ENCODE results near the gene FNBP1L.
"Not testable (repeated sequence)": the region's sequence is repeated elsewhere in the genome, so short reads cannot be mapped to it uniquely, and the experiment has no call there.

Gene FNBP1L

DNA sequence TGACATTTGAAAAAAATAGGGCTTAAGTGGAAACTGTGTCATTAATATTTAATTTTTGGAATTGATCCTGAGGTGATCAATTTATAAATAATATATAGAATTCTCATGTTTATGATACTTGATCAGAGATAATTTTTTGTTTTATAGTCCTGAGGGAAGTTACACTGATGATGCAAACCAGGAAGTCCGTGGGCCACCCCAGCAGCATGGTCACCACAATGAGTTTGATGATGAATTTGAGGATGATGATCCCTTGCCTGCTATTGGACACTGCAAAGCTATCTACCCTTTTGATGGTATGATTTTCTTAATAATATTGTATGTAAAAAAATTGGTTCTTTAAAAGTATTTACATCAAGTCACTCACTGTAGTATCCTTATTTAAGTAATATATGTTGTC is 101.2 kb downstream of the FNBP1L start:
- H3K4me2 ChIP-seq (ENCODE audit: insufficient read depth, low read length, poor library complexity, severe bottlenecking) = no peak overlapping the region
- no peak overlapping the region for H2AK5ac ChIP-seq (ENCODE audit: low read depth, low read length)
- H3K4me3 ChIP-seq (ENCODE audit: low read length in 2 of 2) = no peak overlapping the region
- no peak overlapping the region for H2BK120ac ChIP-seq (ENCODE audit: low read depth, low read length)
- H3K18ac ChIP-seq (ENCODE audit: low read length) = no peak overlapping the region
- H3K79me1 ChIP-seq (ENCODE audit: low read depth, low read length) = no peaks in the 10 kb centered on the region
- no peak overlapping the region for H2BK5ac ChIP-seq (ENCODE audit: low read length)
- no peak overlapping the region for H2BK15ac ChIP-seq (ENCODE audit: low read length)
- DNase-seq (ENCODE audit: low spot score) = no peak
- H2BK12ac ChIP-seq (ENCODE audit: low read length) = no peak overlapping the region
- no peak overlapping the region for H2AFZ ChIP-seq (ENCODE audit: low read length)
- H3K23ac ChIP-seq (ENCODE audit: low read depth, low read length, poor library complexity) = no peak overlapping the region
- WGBS, 2 donors (ENCODE audit: extremely low coverage in 2 of 2, insufficient read length in 2 of 2, insufficient replicate concordance in 1 of 2) = no CpG with 5 or more reads among the region's 1 CpG
- no peak overlapping the region for H3K27ac ChIP-seq (replicated peaks; ENCODE audit: low read length)
- H3K4me1 ChIP-seq (ENCODE audit: control insufficient read depth in 2 of 2, insufficient read depth in 1 of 2, low read depth in 1 of 2, low read length in 2 of 2) = peaks cover 3 to 15% of the 10 kb centered on the region in 2 donors
- no peak overlapping the region for H3K9ac ChIP-seq (ENCODE audit: low read depth, low read length, poor library complexity)
- peaks cover 11 to 100% of the 10 kb centered on the region in 2 donors for H3K36me3 ChIP-seq (replicated peaks in 1 of 2; ENCODE audit: control insufficient read depth in 2 of 2, insufficient read depth in 2 of 2, low read length in 2 of 2)
- H3K14ac ChIP-seq (ENCODE audit: low read length) = no peak overlapping the region
- no peak overlapping the region for H4K8ac ChIP-seq (ENCODE audit: low read depth, low read length)
- no peak overlapping the region for H3K4ac ChIP-seq (ENCODE audit: low read length)
- no peaks in the 10 kb centered on the region for H3K9me3 ChIP-seq (replicated peaks in 1 of 2; ENCODE audit: control insufficient read depth in 2 of 2, insufficient read depth in 1 of 2, low read depth in 1 of 2, low read length in 2 of 2)
- H4K91ac ChIP-seq (ENCODE audit: low read depth, low read length, poor library complexity) = no peak overlapping the region
- H3K27me3 ChIP-seq (ENCODE audit: control insufficient read depth in 3 of 3, insufficient read depth in 3 of 3, low read depth in 1 of 3, low read length in 3 of 3) = no peaks in the 10 kb centered on the region

GRCh38 chr1:93549811-93550210 is 101.9 kb downstream of the FNBP1L start:
- no peak overlapping the region for H2AK5ac ChIP-seq (ENCODE audit: low read depth, low read length)
- no peak overlapping the region for H3K4me3 ChIP-seq (ENCODE audit: low read length in 2 of 2)
- no peak overlapping the region for H3K14ac ChIP-seq (ENCODE audit: low read length)
- no peak overlapping the region for H4K8ac ChIP-seq (ENCODE audit: low read depth, low read length)
- H4K91ac ChIP-seq (ENCODE audit: low read depth, low read length, poor library complexity) = no peak overlapping the region
- no peak overlapping the region for H3K4ac ChIP-seq (ENCODE audit: low read length)
- H2BK5ac ChIP-seq (ENCODE audit: low read length) = no peak overlapping the region
- no peak overlapping the region for H2BK120ac ChIP-seq (ENCODE audit: low read depth, low read length)
- no peak for DNase-seq (ENCODE audit: low spot score)
- no peak overlapping the region for H3K9ac ChIP-seq (ENCODE audit: low read depth, low read length, poor library complexity)
- H3K18ac ChIP-seq (ENCODE audit: low read length) = no peak overlapping the region
- H3K4me2 ChIP-seq (ENCODE audit: insufficient read depth, low read length, poor library complexity, severe bottlenecking) = no peak overlapping the region
- H2AFZ ChIP-seq (ENCODE audit: low read length) = no peak overlapping the region
- peaks cover 3 to 15% of the 10 kb centered on the region in 2 donors for H3K4me1 ChIP-seq (ENCODE audit: control insufficient read depth in 2 of 2, insufficient read depth in 1 of 2, low read depth in 1 of 2, low read length in 2 of 2)
- WGBS, 2 donors (ENCODE audit: extremely low coverage in 2 of 2, insufficient read length in 2 of 2, insufficient replicate concordance in 1 of 2) = no CpG with 5 or more reads among the region's 4 CpGs
- H2BK12ac ChIP-seq (ENCODE audit: low read length) = no peak overlapping the region
- no peaks in the 10 kb centered on the region for H3K79me1 ChIP-seq (ENCODE audit: low read depth, low read length)
- no peak overlapping the region for H3K27ac ChIP-seq (replicated peaks; ENCODE audit: low read length)
- no peaks in the 10 kb centered on the region for H3K9me3 ChIP-seq (replicated peaks in 1 of 2; ENCODE audit: control insufficient read depth in 2 of 2, insufficient read depth in 1 of 2, low read depth in 1 of 2, low read length in 2 of 2)
- H3K27me3 ChIP-seq (ENCODE audit: control insufficient read depth in 3 of 3, insufficient read depth in 3 of 3, low read depth in 1 of 3, low read length in 3 of 3) = no peaks in the 10 kb centered on the region
- H2BK15ac ChIP-seq (ENCODE audit: low read length) = no peak overlapping the region
- H3K36me3 ChIP-seq (replicated peaks in 1 of 2; ENCODE audit: control insufficient read depth in 2 of 2, insufficient read depth in 2 of 2, low read length in 2 of 2) = peaks cover 11 to 100% of the 10 kb centered on the region in 2 donors
- H3K23ac ChIP-seq (ENCODE audit: low read depth, low read length, poor library complexity) = no peak overlapping the region

DNA sequence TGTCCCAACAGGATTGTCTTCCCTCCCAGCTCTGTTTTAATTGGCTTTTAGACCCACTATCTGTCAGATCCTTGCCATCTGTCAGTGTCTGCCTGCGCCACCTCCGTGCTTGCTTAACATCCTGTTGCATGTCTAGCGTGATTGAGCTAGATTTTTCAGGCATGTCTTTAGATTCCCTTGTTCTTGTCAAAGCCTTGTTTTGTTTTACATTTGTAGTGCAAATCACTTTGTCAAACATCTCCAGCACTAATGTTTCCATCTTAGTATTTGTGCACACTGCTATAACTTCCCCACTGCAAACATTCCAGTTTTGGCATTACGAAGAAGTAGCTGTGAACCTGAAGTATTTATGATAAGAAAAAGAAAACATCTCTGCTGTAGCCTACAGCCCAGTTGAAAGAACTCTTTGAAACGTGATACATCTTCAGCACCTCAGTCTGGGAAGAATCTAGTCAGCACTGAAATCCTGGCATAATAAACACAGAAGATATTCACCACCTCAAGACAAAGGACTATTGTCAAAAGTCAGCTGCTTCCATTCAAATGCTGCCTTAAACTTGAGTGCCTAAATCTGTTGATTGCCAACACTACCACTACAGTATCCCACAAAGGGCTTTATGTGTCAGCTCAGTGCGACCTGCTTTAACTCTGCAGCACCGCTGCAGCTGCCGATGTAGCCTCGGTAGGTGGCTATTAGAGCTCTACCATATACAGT is 105.0 kb downstream of the FNBP1L start:
- H3K9me3 ChIP-seq (replicated peaks in 1 of 2; ENCODE audit: control insufficient read depth in 2 of 2, insufficient read depth in 1 of 2, low read depth in 1 of 2, low read length in 2 of 2) = peaks cover 0 to 4% of the 10 kb centered on the region in 2 donors
- H3K79me1 ChIP-seq (ENCODE audit: low read depth, low read length) = no peaks in the 10 kb centered on the region
- no peak overlapping the region for H2BK15ac ChIP-seq (ENCODE audit: low read length)
- no peak overlapping the region for H3K27ac ChIP-seq (replicated peaks; ENCODE audit: low read length)
- H4K91ac ChIP-seq (ENCODE audit: low read depth, low read length, poor library complexity) = no peak overlapping the region
- H3K27me3 ChIP-seq (ENCODE audit: control insufficient read depth in 3 of 3, insufficient read depth in 3 of 3, low read depth in 1 of 3, low read length in 3 of 3) = no peaks in the 10 kb centered on the region
- H3K14ac ChIP-seq (ENCODE audit: low read length) = no peak overlapping the region
- H3K36me3 ChIP-seq (replicated peaks in 1 of 2; ENCODE audit: control insufficient read depth in 2 of 2, insufficient read depth in 2 of 2, low read length in 2 of 2) = peaks cover 9 to 84% of the 10 kb centered on the region in 2 donors
- no peak overlapping the region for H3K4me2 ChIP-seq (ENCODE audit: insufficient read depth, low read length, poor library complexity, severe bottlenecking)
- H3K23ac ChIP-seq (ENCODE audit: low read depth, low read length, poor library complexity) = no peak overlapping the region
- peaks cover 3 to 15% of the 10 kb centered on the region in 2 donors for H3K4me1 ChIP-seq (ENCODE audit: control insufficient read depth in 2 of 2, insufficient read depth in 1 of 2, low read depth in 1 of 2, low read length in 2 of 2)
- DNase-seq (ENCODE audit: low spot score) = no peak
- no peak overlapping the region for H2BK120ac ChIP-seq (ENCODE audit: low read depth, low read length)
- H2AFZ ChIP-seq (ENCODE audit: low read length) = no peak overlapping the region
- no peak overlapping the region for H3K9ac ChIP-seq (ENCODE audit: low read depth, low read length, poor library complexity)
- H3K4ac ChIP-seq (ENCODE audit: low read length) = no peak overlapping the region
- H3K4me3 ChIP-seq (ENCODE audit: low read length in 2 of 2) = no peak overlapping the region
- H2AK5ac ChIP-seq (ENCODE audit: low read depth, low read length) = no peak overlapping the region
- no peak overlapping the region for H2BK12ac ChIP-seq (ENCODE audit: low read length)
- no peak overlapping the region for H2BK5ac ChIP-seq (ENCODE audit: low read length)
- H4K8ac ChIP-seq (ENCODE audit: low read depth, low read length) = no peak overlapping the region
- no CpG with 5 or more reads among the region's 9 CpGs for WGBS, 2 donors (ENCODE audit: extremely low coverage in 2 of 2, insufficient read length in 2 of 2, insufficient replicate concordance in 1 of 2)
- H3K18ac ChIP-seq (ENCODE audit: low read length) = no peak overlapping the region

GRCh38 chr1:93553886-93554490 is 106.1 kb downstream of the FNBP1L start:
- H3K4me3 ChIP-seq (ENCODE audit: low read length in 2 of 2); H3K27me3 ChIP-seq (ENCODE audit: control insufficient read depth in 3 of 3, insufficient read depth in 3 of 3, low read depth in 1 of 3, low read length in 3 of 3); H4K91ac ChIP-seq (ENCODE audit: low read depth, low read length, poor library complexity); H2BK15ac ChIP-seq (ENCODE audit: low read length); H4K8ac ChIP-seq (ENCODE audit: low read depth, low read length); H2BK12ac ChIP-seq (ENCODE audit: low read length); H3K23ac ChIP-seq (ENCODE audit: low read depth, low read length, poor library complexity); H3K4ac ChIP-seq (ENCODE audit: low read length); H3K9ac ChIP-seq (ENCODE audit: low read depth, low read length, poor library complexity); H3K27ac ChIP-seq (replicated peaks; ENCODE audit: low read length); H3K14ac ChIP-seq (ENCODE audit: low read length); H3K4me2 ChIP-seq (ENCODE audit: insufficient read depth, low read length, poor library complexity, severe bottlenecking); H3K79me1 ChIP-seq (ENCODE audit: low read depth, low read length); H3K18ac ChIP-seq (ENCODE audit: low read length); H2BK120ac ChIP-seq (ENCODE audit: low read depth, low read length); H2BK5ac ChIP-seq (ENCODE audit: low read length); H2AK5ac ChIP-seq (ENCODE audit: low read depth, low read length); DNase-seq (ENCODE audit: low spot score); H2AFZ ChIP-seq (ENCODE audit: low read length): not testable (repeated sequence)
- H3K4me1 ChIP-seq (ENCODE audit: control insufficient read depth in 2 of 2, insufficient read depth in 1 of 2, low read depth in 1 of 2, low read length in 2 of 2) = peaks cover 3 to 15% of the 10 kb centered on the region in 2 donors
- H3K36me3 ChIP-seq (replicated peaks in 1 of 2; ENCODE audit: control insufficient read depth in 2 of 2, insufficient read depth in 2 of 2, low read length in 2 of 2) = peaks cover 5 to 83% of the 10 kb centered on the region in 2 donors
- no CpG with 5 or more reads among the region's 4 CpGs for WGBS, 2 donors (ENCODE audit: extremely low coverage in 2 of 2, insufficient read length in 2 of 2, insufficient replicate concordance in 1 of 2)
- peaks cover 0 to 15% of the 10 kb centered on the region in 2 donors for H3K9me3 ChIP-seq (replicated peaks in 1 of 2; ENCODE audit: control insufficient read depth in 2 of 2, insufficient read depth in 1 of 2, low read depth in 1 of 2, low read length in 2 of 2)
